Testis (tissue), 3 donors: ENCODE data around the gene PTCD2. TPM values are rescaled to one million over a fixed set of nuclear protein-coding genes. Genes with fewer than 3 reads are reported as not detected.

ENCODE experiments used
- DNase-seq: peaks from one replicate; pipeline ENCODE4 v3.0.0-alpha.2; 2019
- H3K27ac ChIP-seq, 2 donors: fragments of 200-600 bp; sonication (generic); one replicate each; pipeline ENCODE4 v1.5.1; 2019
- H3K27me3 ChIP-seq: fragments of 200-600 bp; sonication (generic); one replicate; pipeline ENCODE4 v1.5.1; 2019
- H3K36me3 ChIP-seq: fragments of 200-600 bp; sonication (generic); one replicate; pipeline ENCODE4 v1.5.1; 2017; ENCODE audit warnings: low read depth; ENCODE audit errors: missing control alignments
- H3K4me1 ChIP-seq: fragments of 200-600 bp; sonication (generic); one replicate; pipeline ENCODE4 v1.5.1; 2019
- H3K4me3 ChIP-seq, 2 donors: fragments of 200-600 bp; sonication (generic); one replicate each; pipeline ENCODE4 v1.5.1; 2017 to 2019
- H3K9me3 ChIP-seq: fragments of 200-600 bp; sonication (generic); one replicate; pipeline ENCODE4 v1.5.1; 2017
- POLR2A ChIP-seq: fragments of 450-650 bp; IDR thresholded peaks from one replicate; pipeline ENCODE4 v1.6.1; 2017; ENCODE audit warnings: antibody characterized with exemption, mild to moderate bottlenecking, moderate library complexity
- whole genome bisulfite sequencing, 2 donors: methylation state at CpG; one replicate each; pipeline ENCODE4 v1.1.5; 2018; 5-methylcytosine and 5-hydroxymethylcytosine counted together
- intact Hi-C: fragments of 100-400 bp; cut with DNase I; formaldehyde crosslinking; loops from one replicate; pipeline ENCODE4 v1.15.1; 2023; ENCODE audit warnings: low total_unique reads
- polyA plus RNA-seq: library from polyadenylated mRNA; stranded (reverse); fragments of 350-450 nt; fragmentation: Illumina TruSeq; extraction: RNeasy Lipid Tissue Mini Kit (QIAGEN cat#74804); gene quantifications from one replicate; pipeline ENCODE4 v1.2.3, GENCODE V29; 2014; ENCODE audit warnings: low read depth, low replicate concordance; ENCODE audit not compliant: insufficient read depth
- total RNA-seq, 2 donors: library from RNA; depleted of rRNA; stranded (reverse); fragments of >200 nt; gene quantifications; one replicate each; pipeline ENCODE4 v1.2.3, GENCODE V29; 2016
- TF ChIP-seq, protein P1 (sequence below), 3 experiments: fragments of 450-650 bp in 2 of 3; fragments of 200-600 bp in 1 of 3; sonication (generic) in 1 of 3; IDR thresholded peaks; one replicate each; pipeline ENCODE4 v1.5.1; 2016 to 2019; ENCODE audit warnings: antibody characterized with exemption in 3 of 3, mild to moderate bottlenecking in 2 of 3, moderate library complexity in 1 of 3

PTCD2 gene
- total and polyA plus RNA-seq, 3 donors from 2014 or later = 4.9 to 9.0 (median 8.2) TPM

DNA sequence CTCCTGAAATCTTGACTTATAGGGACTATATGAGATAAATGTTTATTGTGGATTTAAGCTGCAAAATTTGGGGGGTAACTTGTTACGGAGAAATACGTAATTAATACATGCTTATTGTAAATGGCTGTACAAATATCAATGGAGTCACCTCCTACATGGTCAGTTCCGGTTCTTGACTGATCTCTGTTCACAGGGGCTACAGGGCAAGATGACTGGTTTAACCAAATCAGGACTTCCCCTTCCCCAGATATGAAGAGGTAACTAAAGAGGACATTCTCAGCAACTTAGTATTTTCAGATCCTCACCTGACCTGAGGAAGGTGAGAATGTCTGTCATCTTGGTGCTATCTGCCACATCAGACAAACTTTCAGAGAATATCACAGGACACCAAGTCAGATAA lies 54.7 kb downstream of the PTCD2 start:
- no peak for DNase-seq
- intact Hi-C loops = loop anchor here (10.0 kb wide), 1 partner anchor 150 kb away; no protein-coding TSS in a partner anchor
- Histone ChIP-seq H3K36me3 (no peaks in the 10 kb centered on the region), H3K27ac (no peak overlapping the region), H3K27me3 (no peaks in the 10 kb centered on the region), H3K9me3 (no peaks in the 10 kb centered on the region), H3K4me3 (no peak overlapping the region), H3K4me1 (no peaks in the 10 kb centered on the region)
- 93 to 97% methylated on average over 3 of the region's 3 CpGs for WGBS, 2 donors
- TF ChIP-seq, protein P1, sequence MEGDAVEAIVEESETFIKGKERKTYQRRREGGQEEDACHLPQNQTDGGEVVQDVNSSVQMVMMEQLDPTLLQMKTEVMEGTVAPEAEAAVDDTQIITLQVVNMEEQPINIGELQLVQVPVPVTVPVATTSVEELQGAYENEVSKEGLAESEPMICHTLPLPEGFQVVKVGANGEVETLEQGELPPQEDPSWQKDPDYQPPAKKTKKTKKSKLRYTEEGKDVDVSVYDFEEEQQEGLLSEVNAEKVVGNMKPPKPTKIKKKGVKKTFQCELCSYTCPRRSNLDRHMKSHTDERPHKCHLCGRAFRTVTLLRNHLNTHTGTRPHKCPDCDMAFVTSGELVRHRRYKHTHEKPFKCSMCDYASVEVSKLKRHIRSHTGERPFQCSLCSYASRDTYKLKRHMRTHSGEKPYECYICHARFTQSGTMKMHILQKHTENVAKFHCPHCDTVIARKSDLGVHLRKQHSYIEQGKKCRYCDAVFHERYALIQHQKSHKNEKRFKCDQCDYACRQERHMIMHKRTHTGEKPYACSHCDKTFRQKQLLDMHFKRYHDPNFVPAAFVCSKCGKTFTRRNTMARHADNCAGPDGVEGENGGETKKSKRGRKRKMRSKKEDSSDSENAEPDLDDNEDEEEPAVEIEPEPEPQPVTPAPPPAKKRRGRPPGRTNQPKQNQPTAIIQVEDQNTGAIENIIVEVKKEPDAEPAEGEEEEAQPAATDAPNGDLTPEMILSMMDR (IDR thresholded peaks at IDR 0.05) = no peak
- no peak for TF ChIP-seq POLR2A

DNA sequence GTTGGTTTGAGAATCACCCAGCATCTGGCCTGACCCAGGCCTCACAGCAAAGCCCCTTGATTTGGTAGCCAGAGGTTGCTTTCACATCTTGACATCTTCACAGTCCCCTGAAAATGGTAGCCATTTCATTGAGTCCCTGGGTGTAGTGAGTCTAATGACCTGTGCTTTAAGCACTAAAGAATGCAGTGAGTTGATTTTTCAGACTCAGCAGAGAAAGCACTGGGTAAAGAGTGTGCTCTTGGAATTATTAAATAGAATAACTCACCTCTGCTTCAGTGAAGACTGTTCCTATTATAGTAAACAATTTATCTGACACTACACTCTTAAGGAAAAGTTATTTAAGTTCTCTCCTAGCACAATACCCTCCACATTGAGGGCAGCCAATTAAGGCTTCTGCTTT lies 56.2 kb downstream of the PTCD2 start:
- TF ChIP-seq POLR2A = no peak
- TF ChIP-seq, protein P1 (IDR thresholded peaks at IDR 0.05) = no peak
- no peak for DNase-seq
- Histone ChIP-seq H3K27ac (no peak overlapping the region), H3K4me3 (no peak overlapping the region), H3K27me3 (no peaks in the 10 kb centered on the region), H3K4me1 (no peaks in the 10 kb centered on the region), H3K36me3 (no peaks in the 10 kb centered on the region), H3K9me3 (no peaks in the 10 kb centered on the region)
- intact Hi-C loops = loop anchor here (10.0 kb wide), 1 partner anchor 148 kb away; no protein-coding TSS in a partner anchor

DNA sequence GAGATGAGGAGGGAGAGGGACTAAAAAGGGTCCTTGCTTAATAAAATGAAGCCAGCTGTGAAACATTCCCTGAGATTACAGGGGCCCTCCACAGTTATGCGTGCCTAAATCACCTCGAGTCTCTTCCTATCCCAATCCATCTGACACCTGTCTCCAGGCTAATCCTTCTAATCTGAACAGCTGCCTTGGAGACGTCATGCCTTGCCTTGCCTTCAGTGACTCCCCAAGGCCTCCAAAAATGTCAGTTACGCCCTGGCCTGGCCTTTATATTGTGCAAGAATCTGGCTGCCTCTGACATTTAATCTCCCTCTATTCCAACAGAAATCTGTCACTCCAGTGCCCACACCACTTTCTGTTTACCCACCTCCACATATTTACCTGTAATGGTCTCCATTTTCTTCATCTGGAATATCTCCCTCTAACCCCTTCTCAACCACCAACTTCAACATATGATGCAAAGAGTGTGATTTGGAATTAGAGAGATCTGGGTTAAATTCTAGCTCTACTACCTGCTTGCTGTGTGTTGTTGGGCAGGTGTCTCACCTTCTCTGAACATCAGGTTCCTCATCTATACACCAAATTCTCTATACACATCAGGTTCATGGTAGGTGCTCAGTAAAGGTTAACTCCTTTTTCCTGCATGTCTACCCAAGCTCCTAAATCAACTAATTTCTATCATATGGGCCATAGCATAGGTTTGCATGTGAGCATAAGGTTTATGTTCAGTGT lies 57.9 kb downstream of the PTCD2 start:
- no peaks in the 10 kb centered on the region for H3K4me1 ChIP-seq
- no peaks in the 10 kb centered on the region for H3K36me3 ChIP-seq
- intact Hi-C loops = loop anchor here (10.0 kb wide), 1 partner anchor 147 kb away; no protein-coding TSS in a partner anchor
- no peak overlapping the region for H3K27ac ChIP-seq
- no peaks in the 10 kb centered on the region for H3K27me3 ChIP-seq
- TF ChIP-seq, protein P1 (IDR thresholded peaks at IDR 0.05) = no peak
- no peak for TF ChIP-seq POLR2A
- DNase-seq = no peak
- no peaks in the 10 kb centered on the region for H3K9me3 ChIP-seq
- 65 to 80% methylated on average over 4 of the region's 4 CpGs for WGBS, 2 donors
- no peak overlapping the region for H3K4me3 ChIP-seq

DNA sequence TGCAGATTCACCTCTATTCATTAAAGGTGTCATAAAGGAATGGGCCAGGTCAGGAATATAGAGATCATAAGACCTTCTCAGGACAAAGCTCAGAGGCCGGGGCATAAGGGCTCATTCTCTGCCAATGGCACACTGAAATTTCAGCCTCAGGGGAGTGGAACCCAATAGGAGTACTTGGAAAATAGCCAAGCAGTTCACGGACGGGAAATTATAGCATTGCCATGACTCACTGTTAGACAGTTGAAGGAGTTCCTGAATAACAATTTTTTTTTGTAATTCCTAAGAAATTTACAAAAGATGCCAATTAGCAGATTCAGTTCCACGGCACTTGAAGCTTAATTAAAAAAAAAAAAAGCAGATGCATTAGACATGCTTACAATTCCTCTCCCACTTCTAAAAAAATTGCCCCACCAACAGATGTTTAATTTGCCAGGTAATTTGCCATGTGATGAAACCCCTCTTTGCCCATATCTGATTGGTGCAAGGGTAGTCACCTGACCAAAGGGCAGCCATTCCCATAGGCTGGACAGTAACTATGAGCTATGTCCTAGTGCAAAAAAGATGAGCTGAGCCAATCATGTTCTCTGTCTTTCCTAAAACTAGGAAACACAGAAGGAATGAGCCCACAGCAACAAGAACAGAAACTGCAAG lies 58.6 kb downstream of the PTCD2 start:
- DNase-seq = no peak
- TF ChIP-seq, protein P1 (IDR thresholded peaks at IDR 0.05) = no peak
- no peak for TF ChIP-seq POLR2A
- Histone ChIP-seq H3K4me3 (no peak overlapping the region), H3K27ac (no peak overlapping the region), H3K27me3 (no peaks in the 10 kb centered on the region), H3K36me3 (no peaks in the 10 kb centered on the region), H3K9me3 (no peaks in the 10 kb centered on the region), H3K4me1 (no peaks in the 10 kb centered on the region)
- 45 to 49% methylated on average over 4 of the region's 4 CpGs for WGBS, 2 donors
- intact Hi-C loops = loop anchor here (10.0 kb wide), 1 partner anchor 146 kb away; no protein-coding TSS in a partner anchor
